Activated CD4-positive, alpha-beta T cell treated with anti-CD3 and anti-CD28 coated beads for 36 hours (primary cell): ENCODE results near the gene ACVRL1. TPM values are rescaled to one million over a fixed set of nuclear protein-coding genes. Genes with fewer than 3 reads are reported as not detected.

ENCODE experiments used
- ATAC-seq: fragments of 200-7000 bp; cut with Tn5 transposase; one replicate; pipeline ENCODE4 v1.10.0; 2021; ENCODE audit warnings: mild to moderate bottlenecking, moderate library complexity
- CTCF ChIA-PET: fragments of 350-600 bp; sonication (Branson Sonifier 250); formaldehyde crosslinking; loops from one replicate; lab custom pipeline; 2021; ENCODE audit warnings: antibody characterized with exemption; lab: Charles Lee
- POLR2A ChIA-PET: fragments of 350-600 bp; sonication (Branson Sonifier 250); formaldehyde crosslinking; loops from one replicate; lab custom pipeline; 2021; ENCODE audit warnings: antibody characterized with exemption, inconsistent platforms; lab: Charles Lee
- DNase-seq: peaks from one replicate; pipeline ENCODE4 v3.0.0-alpha.2; 2020
- H3K27ac Mint-ChIP-seq: one replicate; pipeline ENCODE4 v1.8.0; 2021; ENCODE audit warnings: mixed read lengths
- H3K27me3 Mint-ChIP-seq: one replicate; pipeline ENCODE4 v1.8.0; 2021; ENCODE audit warnings: mixed read lengths
- H3K36me3 Mint-ChIP-seq: one replicate; pipeline ENCODE4 v1.8.0; 2021; ENCODE audit warnings: low read depth, mixed read lengths
- H3K4me1 Mint-ChIP-seq: one replicate; pipeline ENCODE4 v1.8.0; 2021; ENCODE audit warnings: mixed read lengths
- H3K4me3 Mint-ChIP-seq: one replicate; pipeline ENCODE4 v1.8.0; 2021; ENCODE audit warnings: mild to moderate bottlenecking, moderate library complexity, mixed read lengths
- H3K9me3 Mint-ChIP-seq: one replicate; pipeline ENCODE4 v1.8.0; 2021; ENCODE audit warnings: low read depth, mixed read lengths
- intact Hi-C, 2 experiments: fragments of 100-400 bp; cut with DNase I in 1 of 2; cut with micrococcal nuclease in 1 of 2; formaldehyde crosslinking; loops; one replicate each; pipeline versions ENCODE4 v1.14.2 to v1.15.1; 2022 to 2024; cut with DNase I, micrococcal nuclease
- total RNA-seq, 2 experiments: library from RNA; stranded (reverse); gene quantifications; one replicate each; pipeline ENCODE4 v1.2.3, GENCODE V29; 2021

The ACVRL1 gene
- total RNA-seq, 2 experiments from 2014 or later = not detected

DNA sequence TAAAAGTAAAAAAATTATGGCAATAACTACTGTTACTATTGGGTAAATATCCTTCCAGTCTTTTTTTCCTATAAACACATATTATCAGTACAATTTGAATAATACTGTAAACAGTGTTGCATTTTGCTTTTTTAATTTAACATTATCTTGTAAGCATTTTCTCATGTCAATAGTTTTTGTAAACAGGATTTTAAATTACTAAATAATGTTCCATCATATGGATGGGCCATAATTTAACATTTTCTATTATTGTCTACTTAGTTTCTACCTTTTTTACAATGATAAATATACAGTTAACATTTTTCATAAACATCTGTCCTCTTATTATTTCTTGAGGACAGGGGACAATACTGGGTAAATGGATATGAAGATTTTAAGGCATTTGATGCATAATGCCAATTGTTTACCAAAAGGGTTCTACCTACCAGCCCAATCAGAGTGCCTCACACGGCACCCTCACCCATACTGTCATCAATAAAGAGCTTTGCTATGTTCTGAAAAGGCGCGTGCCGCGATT lies 43.4 kb downstream of the ACVRL1 start:
- POLR2A ChIA-PET = interaction anchor here (0.5 to 1.4 kb wide), 2 partner anchors 20 to 566 kb away, joined by 3 to 8 read pairs; no protein-coding TSS in a partner anchor
- ATAC-seq = peak; percentile 61

GRCh38 chr12:51951199-51951842 lies 44.0 kb downstream of the ACVRL1 start, which contains the start of gene ACVR1B:
Gene ACVR1B, plus strand, starts transcription at chr12:51951699. Its CDS starts 45 bp downstream, at chr12:51951744.
- ATAC-seq (peak; percentile 98), DNase-seq (peak; percentile 94)
- Mint-ChIP-seq H3K27ac (peak within 1 kb of the TSS; percentile 76), H3K9me3 (no peaks in the 10 kb centered on the region), H3K27me3 (peaks cover 10% of the 10 kb centered on the region), H3K4me3 (peak within 1 kb of the TSS; percentile 90), H3K4me1 (peaks cover 40% of the 10 kb centered on the region), H3K36me3 (no peaks in the 10 kb centered on the region)
- ChIA-PET POLR2A (interaction anchor here (0.5 to 1.4 kb wide), 2 partner anchors 20 to 567 kb away, joined by 3 to 8 read pairs; no protein-coding TSS in a partner anchor), CTCF (interaction anchor here (0.6 to 2.4 kb wide), 4 partner anchors 20 to 128 kb away, joined by 3 to 16 read pairs (median 4); no protein-coding TSS in a partner anchor)
- intact Hi-C loops = loop anchor here (1.0 to 5.0 kb wide), 10 partner anchors 19 to 1669 kb away; partner anchors contain the start of genes EIF4B (in 1 of the 2), LIMA1 (in 1 of the 2), NR4A1 (in 1 of the 2) and SCN8A (in 1 of the 2)

More for the DNA sequence above, 43.4 kb downstream of the ACVRL1 start:
- CTCF ChIA-PET = interaction anchor here (0.6 to 2.4 kb wide), 7 partner anchors 21 to 173 kb away, joined by 3 to 16 read pairs (median 4); no protein-coding TSS in a partner anchor
- Mint-ChIP-seq H3K9me3 (no peaks in the 10 kb centered on the region), H3K4me3 (peak overlapping the region; percentile 90), H3K27ac (peak overlapping the region; percentile 76), H3K36me3 (no peaks in the 10 kb centered on the region), H3K4me1 (peaks cover 37% of the 10 kb centered on the region), H3K27me3 (peaks cover 10% of the 10 kb centered on the region)
- no peak for DNase-seq
- intact Hi-C loops = loop anchor here (1.0 to 5.0 kb wide), 10 partner anchors 20 to 1668 kb away; partner anchors contain the start of genes EIF4B (in 1 of the 2), LIMA1 (in 1 of the 2), NR4A1 (in 1 of the 2) and SCN8A (in 1 of the 2)

GRCh38 chr12:51951843-51952722 lies 44.8 kb downstream of the ACVRL1 start:
- Mint-ChIP-seq H3K4me3 (peak overlapping the region; percentile 75), H3K4me1 (peaks cover 40% of the 10 kb centered on the region), H3K27ac (peak overlapping the region; percentile 52), H3K36me3 (no peaks in the 10 kb centered on the region), H3K9me3 (no peaks in the 10 kb centered on the region), H3K27me3 (peaks cover 10% of the 10 kb centered on the region)
- ATAC-seq (no peak), DNase-seq (peak; percentile 20)
- intact Hi-C loops = loop anchor here (1.0 to 5.0 kb wide), 10 partner anchors 19 to 1670 kb away; partner anchors contain the start of genes EIF4B (in 1 of the 2), LIMA1 (in 1 of the 2), NR4A1 (in 1 of the 2) and SCN8A (in 1 of the 2)
- POLR2A ChIA-PET = interaction anchor here (1.4 kb wide), 1 partner anchor 19 kb away, joined by 8 read pairs; no protein-coding TSS in a partner anchor
- CTCF ChIA-PET = no interaction called here

DNA sequence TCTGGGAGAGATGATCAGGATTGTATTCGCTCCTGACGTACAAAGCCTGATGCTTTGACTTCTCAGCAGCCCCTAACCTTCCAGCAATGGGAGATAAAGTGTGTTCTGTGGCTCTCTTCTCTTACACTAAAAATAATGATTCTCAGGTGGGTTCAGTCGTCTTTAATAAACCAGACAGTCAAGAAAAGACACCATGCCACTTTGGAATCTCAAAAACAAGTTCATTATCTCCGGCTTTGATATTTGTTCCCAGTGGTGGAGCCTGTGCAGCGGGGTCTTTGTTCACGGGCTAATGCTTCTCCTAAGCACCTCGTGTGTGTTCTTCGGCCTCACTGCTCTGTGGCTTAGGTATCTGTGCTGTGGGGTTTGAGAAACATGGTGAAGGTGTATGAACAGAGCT lies 45.8 kb downstream of the ACVRL1 start:
- CTCF ChIA-PET = interaction anchor here (1.2 kb wide), 1 partner anchor 72 kb away, joined by 3 read pairs; no protein-coding TSS in a partner anchor
- POLR2A ChIA-PET = interaction anchor here (0.7 kb wide), 1 partner anchor 1219 kb away, joined by 3 read pairs; no protein-coding TSS in a partner anchor

GRCh38 chr12:51953864-51954263 lies 46.6 kb downstream of the ACVRL1 start:
- peak overlapping the region; percentile 75 for H3K4me3 Mint-ChIP-seq
- POLR2A ChIA-PET = no interaction called here

More for the DNA sequence above, 45.8 kb downstream of the ACVRL1 start:
- Mint-ChIP-seq H3K9me3 (no peaks in the 10 kb centered on the region), H3K27me3 (peaks cover 8% of the 10 kb centered on the region), H3K4me1 (peaks cover 43% of the 10 kb centered on the region), H3K27ac (peak overlapping the region; percentile 44), H3K4me3 (peak overlapping the region; percentile 75), H3K36me3 (no peaks in the 10 kb centered on the region)
- DNase-seq (no peak), ATAC-seq (no peak)
- intact Hi-C loops = loop anchor here in 1 of 2 experiments (5.0 kb wide), 2 partner anchors 1054 to 1671 kb away; partner anchors contain the start of genes EIF4B and LIMA1

DNA sequence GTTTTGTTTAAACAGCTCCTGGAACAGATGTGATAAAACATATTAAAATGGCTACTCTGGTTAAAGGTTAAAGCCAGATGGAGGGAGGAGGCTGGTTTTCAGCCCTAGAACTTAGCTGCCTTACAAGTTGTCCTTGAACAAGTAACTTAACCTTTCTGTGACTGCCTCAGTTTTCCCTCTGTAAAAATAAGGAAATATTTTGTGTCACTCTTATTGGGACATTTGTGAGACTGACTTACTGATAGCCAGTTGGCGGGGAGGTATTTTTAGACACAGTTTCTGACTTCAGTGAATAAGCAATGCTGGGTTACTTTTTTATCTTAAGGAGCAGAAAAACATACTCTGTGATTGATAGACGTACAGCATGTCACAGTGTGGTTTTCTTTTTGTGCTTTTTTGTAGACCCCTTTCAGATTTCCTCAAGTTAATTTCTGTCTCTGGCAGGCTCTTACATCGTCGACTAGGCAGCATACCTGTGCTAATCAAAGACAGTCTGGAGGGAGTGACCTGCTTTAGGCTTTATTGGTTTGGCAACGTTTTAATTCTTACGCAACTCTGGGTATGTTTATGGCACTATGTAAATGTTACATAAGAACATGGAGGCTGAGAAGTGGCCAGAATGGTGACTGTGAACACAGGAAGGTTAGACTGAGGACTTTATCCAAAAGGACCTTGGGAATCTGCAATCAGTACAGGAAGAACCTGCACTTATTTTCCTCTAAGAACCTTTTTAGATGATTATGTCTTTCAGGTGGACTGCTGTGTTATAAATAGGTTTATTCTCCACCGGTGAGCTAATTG lies 47.5 kb downstream of the ACVRL1 start:
- Mint-ChIP-seq H3K36me3 (peaks cover 4% of the 10 kb centered on the region), H3K4me1 (peaks cover 43% of the 10 kb centered on the region), H3K27me3 (peaks cover 5% of the 10 kb centered on the region), H3K4me3 (no peak overlapping the region), H3K9me3 (no peaks in the 10 kb centered on the region), H3K27ac (no peak overlapping the region)
- intact Hi-C loops = loop anchor here in 1 of 2 experiments (5.0 kb wide), 2 partner anchors 1053 to 1672 kb away; partner anchors contain the start of genes EIF4B and LIMA1
- DNase-seq = no peak
- no peak for ATAC-seq
- CTCF ChIA-PET = interaction anchor here (1.1 to 1.7 kb wide), 3 partner anchors 12 to 70 kb away, joined by 3 to 5 read pairs (median 3); no protein-coding TSS in a partner anchor
- POLR2A ChIA-PET = no interaction called here

More at GRCh38 chr12:51953864-51954263, 46.6 kb downstream of the ACVRL1 start:
- DNase-seq = no peak
- CTCF ChIA-PET = interaction anchor here (1.1 to 1.7 kb wide), 3 partner anchors 13 to 71 kb away, joined by 3 to 5 read pairs (median 3); no protein-coding TSS in a partner anchor
- no peaks in the 10 kb centered on the region for H3K9me3 Mint-ChIP-seq
- H3K36me3 Mint-ChIP-seq = no peaks in the 10 kb centered on the region
- ATAC-seq = no peak
- intact Hi-C loops = loop anchor here in 1 of 2 experiments (5.0 kb wide), 2 partner anchors 1053 to 1672 kb away; partner anchors contain the start of genes EIF4B and LIMA1
- H3K27ac Mint-ChIP-seq = no peak overlapping the region
- peaks cover 43% of the 10 kb centered on the region for H3K4me1 Mint-ChIP-seq
- H3K27me3 Mint-ChIP-seq = peaks cover 8% of the 10 kb centered on the region

DNA sequence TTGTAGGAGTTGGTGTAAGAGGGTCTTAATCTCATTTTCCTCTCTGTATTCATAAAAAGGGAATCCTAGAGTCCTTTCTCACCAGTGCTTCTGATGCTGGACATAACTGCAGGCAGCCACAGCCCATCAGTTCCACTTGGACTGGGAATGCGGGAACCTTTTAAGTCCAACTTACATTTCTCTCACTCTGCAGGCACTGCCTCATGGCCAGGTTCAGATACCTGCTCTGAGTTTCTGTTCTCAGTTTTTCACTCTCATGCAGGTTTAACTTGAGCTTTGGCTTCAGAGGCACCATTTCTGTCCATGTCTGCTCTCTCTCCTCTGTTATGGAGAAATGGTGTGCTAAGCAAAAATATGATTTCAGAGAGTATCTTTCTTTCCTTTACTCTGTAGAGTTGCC lies 48.4 kb downstream of the ACVRL1 start:
- POLR2A ChIA-PET = no interaction called here
- intact Hi-C loops = no loop called here
- Mint-ChIP-seq H3K4me3 (no peak overlapping the region), H3K36me3 (peaks cover 8% of the 10 kb centered on the region), H3K4me1 (peaks cover 48% of the 10 kb centered on the region), H3K27ac (no peak overlapping the region), H3K27me3 (no peaks in the 10 kb centered on the region), H3K9me3 (no peaks in the 10 kb centered on the region)
- no peak for DNase-seq
- CTCF ChIA-PET = interaction anchor here (0.5 to 1.7 kb wide), 6 partner anchors 15 to 689 kb away, joined by 3 to 9 read pairs (median 3); no protein-coding TSS in a partner anchor
- no peak for ATAC-seq

DNA sequence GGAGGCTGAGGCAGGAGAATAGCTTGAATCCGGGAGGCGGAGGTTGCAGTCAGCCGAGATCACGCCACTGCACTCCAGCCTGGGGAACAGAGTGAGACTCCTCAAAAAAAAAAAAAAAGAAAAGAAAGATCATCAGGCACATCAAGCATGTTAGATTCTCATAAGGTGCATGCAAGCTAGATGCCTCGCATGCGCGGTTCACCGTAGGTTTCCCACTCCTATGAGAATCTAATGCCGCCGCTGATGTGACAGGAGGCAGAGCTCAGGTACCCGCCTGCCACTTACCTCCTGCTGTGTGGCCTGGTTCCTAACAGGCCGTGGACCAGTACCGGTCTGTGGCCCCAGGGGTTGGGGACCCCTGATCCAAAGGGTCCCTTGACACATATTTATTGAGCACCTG lies 51.2 kb downstream of the ACVRL1 start:
- peaks cover 54% of the 10 kb centered on the region for H3K4me1 Mint-ChIP-seq
- intact Hi-C loops = no loop called here
- POLR2A ChIA-PET = no interaction called here
- H3K9me3 Mint-ChIP-seq = no peaks in the 10 kb centered on the region
- CTCF ChIA-PET = interaction anchor here (5.9 kb wide), 1 partner anchor 13 kb away, joined by 32 read pairs; no protein-coding TSS in a partner anchor
- DNase-seq (no peak), ATAC-seq (no peak)
- H3K27me3 Mint-ChIP-seq = no peaks in the 10 kb centered on the region
- no peak overlapping the region for H3K27ac Mint-ChIP-seq
- no peak overlapping the region for H3K4me3 Mint-ChIP-seq
- peaks cover 17% of the 10 kb centered on the region for H3K36me3 Mint-ChIP-seq

GRCh38 chr12:51959211-51959610 lies 51.9 kb downstream of the ACVRL1 start:
- CTCF ChIA-PET = interaction anchor here (5.9 kb wide), 1 partner anchor 12 kb away, joined by 32 read pairs; no protein-coding TSS in a partner anchor

More at GRCh38 chr12:51959211-51959610, 51.9 kb downstream of the ACVRL1 start:
- Mint-ChIP-seq H3K27me3 (no peaks in the 10 kb centered on the region), H3K36me3 (peaks cover 17% of the 10 kb centered on the region), H3K9me3 (no peaks in the 10 kb centered on the region), H3K27ac (no peak overlapping the region), H3K4me3 (no peak overlapping the region), H3K4me1 (peaks cover 48% of the 10 kb centered on the region)
- intact Hi-C loops = no loop called here
- ATAC-seq (no peak), DNase-seq (no peak)
- POLR2A ChIA-PET = interaction anchor here (0.5 kb wide), 1 partner anchor 420 kb away, joined by 3 read pairs; no protein-coding TSS in a partner anchor
